GM21381 (cell line): Measurements from ENCODE around the gene RALGAPA1.
"Not testable (repeated sequence)": the region's sequence is repeated elsewhere in the genome, so short reads cannot be mapped to it uniquely, and the experiment has no call there.

Experiments
- ATAC-seq: cut with Tn5 transposase; IDR thresholded peaks from one replicate; pipeline ENCODE4 v1.9.1; 2021; ENCODE audit warnings: mild to moderate bottlenecking, moderate library complexity; ENCODE audit not compliant: unreplicated experiment

RALGAPA1 gene

DNA sequence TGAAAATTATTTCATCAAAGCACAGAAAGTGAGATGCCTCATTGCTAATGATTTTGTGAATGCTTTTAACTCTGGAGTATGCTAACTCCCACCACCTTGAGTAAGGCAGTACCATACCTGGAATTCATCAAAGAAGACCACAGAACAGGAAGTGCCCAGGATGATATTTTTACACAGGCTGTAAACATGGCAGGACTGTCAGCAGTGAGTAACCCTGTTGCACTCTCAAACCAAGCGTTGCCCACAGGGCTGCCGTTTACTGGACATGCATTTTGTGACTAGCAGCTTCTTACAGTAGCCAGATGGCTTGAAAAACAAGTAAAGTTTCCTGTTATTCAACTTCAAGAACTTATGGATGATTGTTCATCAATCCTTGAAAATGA, 42.4 kb downstream of the RALGAPA1 start:
- no peak for ATAC-seq

DNA sequence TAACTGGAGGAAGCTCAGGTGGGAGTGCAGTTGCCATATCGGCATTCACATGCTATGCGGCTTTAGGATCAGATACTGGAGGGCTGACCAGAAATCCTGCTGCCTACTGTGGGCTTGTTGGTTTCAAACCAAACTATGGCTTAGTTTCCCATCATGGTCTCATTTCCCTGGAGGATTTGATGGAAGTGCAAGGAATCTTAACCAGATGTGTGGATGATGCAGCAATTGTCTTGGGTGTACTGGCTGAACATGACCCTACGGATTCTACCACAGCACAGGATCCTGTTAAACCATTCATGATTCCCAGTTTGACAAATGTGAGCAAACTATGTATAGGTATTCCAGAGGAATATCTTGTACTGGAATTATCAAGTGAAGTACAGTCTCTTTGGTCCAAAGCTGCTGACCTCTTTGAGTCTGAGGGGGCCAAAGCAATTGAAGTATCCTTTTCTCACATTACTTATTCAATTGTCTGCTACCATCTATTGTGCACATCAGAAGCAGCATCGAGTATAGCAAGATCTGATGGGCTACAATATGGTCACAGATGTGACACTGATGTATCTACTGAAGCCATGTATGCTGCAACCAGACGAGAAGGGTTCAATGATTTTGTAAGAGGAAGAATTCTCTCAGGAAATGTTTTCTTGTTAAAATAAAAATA, 42.9 kb downstream of the RALGAPA1 start:
- no peak for ATAC-seq

DNA sequence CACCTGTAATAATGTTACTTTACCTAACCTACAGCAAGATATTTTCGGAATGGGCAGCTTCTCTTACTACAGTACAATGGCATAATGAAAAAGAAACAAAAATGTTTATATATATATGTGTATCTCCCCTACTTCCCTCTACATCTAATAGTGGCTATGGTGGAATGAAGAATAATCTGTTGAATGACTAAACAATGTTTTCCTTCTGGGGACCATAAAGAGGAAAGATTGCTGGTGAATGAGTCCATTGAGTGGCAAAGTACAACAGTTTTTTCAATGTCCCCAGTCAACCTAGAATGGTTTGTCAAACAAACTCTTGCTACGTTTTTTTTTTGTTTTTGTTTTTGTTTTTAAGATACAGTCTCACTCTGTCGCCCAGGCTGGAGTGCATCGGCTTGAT, 47.2 kb downstream of the RALGAPA1 start:
- no peak for ATAC-seq

DNA sequence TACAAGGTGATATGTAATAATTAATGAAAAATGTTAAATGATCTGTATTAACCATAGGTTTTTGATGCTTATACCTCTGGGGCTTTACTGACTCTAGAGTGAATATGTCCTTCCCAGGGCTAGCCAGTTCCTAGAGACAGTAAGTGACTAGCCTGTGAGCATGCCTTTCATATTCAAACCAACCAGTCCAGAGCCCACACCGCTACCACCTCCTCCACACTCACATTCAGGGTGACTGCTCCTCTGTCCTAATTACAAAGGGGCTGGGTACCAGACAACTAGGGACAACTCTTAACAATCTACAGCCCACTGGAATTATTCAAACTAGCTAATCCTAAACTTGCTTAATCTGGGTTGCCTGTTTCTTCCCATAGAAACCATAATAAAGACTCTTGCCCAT, 49.0 kb downstream of the RALGAPA1 start:
- no peak for ATAC-seq

DNA sequence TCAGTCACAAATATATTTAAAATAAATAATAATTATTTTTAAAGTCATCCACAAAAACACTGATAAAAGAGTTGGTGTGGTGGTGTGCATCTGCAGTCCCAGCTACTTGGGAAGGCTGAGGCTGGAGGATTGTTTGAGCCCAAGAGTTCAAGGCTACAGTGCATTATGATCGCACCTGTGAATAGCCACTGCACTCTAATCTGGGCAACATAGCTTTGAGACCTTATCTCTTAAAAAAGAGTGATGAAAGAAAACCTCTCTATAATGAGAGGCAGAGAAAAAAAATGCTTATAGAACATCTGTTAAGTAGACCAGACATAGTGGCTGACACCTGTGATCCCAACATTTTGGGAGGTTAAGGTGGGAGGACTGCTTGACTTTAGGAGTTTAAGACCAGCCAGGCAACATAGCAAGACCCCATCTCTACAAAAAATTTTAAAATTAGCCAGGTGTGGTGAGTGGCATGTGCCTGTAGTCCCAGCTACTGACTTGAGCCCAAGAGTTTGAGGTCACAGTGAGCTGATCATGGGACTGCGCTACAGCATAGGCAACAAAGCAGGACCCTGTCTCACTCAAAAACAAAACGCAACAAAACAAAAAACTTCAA, 50.5 kb downstream of the RALGAPA1 start:
- ATAC-seq, result no peak

DNA sequence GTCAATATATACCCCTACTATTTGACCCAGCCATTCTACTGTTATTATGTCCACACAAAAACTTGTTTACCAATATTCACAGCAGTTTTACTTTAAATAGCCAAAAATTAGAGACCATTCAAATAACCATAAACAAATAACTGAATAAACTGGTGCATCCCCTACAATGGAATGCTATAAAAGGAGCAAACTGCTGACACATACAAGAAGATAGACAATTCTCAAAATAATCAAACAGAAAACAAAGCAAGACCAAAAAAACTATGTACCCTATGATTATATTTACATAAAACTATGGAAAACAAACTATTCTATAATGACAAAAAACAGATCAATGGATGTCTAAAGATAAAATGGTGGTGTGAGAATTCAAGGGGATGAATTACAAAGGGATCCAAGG, 54.4 kb downstream of the RALGAPA1 start:
- ATAC-seq, result no peak

DNA sequence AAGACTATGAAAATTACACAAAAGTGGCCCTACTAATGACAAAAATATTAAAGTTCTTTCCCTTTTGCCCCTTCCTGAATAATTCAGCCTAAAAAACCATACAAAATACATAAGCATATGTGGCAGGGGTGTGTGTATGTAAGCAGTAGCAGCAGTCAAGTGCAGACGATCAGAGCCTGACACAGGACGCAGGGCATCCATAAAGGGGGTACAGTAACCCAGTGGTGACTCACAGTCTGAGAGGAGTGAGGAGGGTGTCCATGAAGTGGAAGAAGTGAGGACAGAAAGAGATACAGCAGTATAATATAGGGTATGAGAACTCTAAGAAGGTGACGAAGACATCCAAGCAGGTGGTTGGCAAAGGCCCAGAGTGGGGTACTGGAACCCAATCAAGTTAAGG, 56.7 kb downstream of the RALGAPA1 start:
- no peak for ATAC-seq

DNA sequence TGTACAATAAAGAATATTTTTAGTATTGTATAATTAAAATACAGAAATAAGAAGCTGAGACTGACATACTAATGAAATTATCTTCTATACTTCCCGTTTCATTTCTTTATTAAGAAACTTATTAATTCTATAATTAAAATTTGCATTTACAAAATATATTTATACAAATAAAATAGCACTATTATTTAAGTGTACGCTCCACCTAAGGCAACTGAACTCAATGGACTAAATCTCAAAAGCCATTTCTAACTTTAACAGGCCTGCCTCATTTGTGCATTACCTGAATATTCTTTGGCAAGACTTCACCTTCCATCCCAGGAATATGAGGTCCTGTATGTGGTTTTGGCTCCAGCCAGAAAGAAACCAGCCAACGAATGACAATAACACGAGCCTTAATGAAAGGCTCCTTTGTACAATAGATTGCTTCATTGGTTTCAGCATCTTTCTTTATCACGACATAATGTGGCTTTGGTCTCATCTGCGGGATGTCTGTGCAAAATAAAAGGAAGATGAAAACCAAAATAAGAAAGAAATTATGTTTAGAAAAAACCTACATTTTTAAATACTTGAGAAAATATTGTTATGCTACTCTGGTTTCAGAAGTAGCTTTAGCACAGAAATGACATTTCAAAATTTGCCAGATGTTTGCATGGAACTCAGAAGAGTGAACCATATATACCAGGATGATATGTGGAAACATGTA, 58.7 kb downstream of the RALGAPA1 start:
- ATAC-seq, result no peak

DNA sequence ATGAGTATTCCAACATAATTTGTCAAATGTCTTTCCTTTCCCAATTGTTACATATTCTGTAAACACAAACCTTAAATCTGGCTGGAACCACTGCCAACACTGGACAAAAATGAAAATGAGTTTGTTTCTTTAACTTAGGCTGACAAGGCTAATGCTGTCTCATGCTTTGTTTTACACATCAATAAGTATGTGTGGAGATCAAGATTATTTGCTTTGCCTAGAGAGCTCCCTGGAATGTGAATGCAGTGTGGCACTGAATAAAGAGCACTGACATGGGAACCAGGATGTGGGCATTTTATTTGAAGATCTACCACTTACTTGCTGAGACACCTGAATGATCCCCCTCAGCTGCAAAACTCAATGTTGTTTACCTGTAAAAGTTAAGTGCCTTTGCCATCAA, 61.7 kb downstream of the RALGAPA1 start:
- no peak for ATAC-seq

DNA sequence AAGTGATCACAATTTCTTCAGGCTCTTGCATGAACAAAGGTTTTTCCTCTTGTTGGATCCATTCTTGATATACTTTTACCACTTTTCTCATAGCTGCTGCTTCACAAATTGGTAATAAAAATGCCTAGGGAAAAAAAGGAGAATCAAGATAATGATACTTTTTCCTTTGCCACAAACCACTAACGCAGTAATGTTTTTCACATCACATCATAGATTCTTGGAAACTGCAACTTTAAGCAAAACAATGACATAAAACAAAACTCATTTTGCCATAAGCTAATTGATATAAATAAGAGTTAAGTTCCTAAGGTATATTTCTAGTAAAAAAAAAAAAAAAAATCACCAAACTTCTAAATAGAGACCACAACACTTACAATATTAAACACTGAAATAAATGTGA, 66.7 kb downstream of the RALGAPA1 start:
- ATAC-seq, result no peak

DNA sequence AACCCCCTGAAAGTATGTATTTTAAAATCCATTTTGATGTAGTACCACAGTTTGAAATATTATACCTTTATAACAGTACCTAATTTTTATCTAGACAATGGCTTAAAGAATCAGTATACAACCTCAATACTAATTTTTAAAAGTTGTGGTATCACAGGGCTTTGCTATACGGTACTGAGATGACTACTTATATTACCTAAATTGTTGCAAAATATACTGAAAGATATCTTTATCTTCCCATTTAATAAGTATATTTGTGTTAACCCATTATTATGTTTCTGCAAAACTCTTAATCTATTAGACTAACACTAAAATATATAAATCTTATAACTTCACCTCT, 67.1 kb downstream of the RALGAPA1 start:
- ATAC-seq, result no peak

DNA sequence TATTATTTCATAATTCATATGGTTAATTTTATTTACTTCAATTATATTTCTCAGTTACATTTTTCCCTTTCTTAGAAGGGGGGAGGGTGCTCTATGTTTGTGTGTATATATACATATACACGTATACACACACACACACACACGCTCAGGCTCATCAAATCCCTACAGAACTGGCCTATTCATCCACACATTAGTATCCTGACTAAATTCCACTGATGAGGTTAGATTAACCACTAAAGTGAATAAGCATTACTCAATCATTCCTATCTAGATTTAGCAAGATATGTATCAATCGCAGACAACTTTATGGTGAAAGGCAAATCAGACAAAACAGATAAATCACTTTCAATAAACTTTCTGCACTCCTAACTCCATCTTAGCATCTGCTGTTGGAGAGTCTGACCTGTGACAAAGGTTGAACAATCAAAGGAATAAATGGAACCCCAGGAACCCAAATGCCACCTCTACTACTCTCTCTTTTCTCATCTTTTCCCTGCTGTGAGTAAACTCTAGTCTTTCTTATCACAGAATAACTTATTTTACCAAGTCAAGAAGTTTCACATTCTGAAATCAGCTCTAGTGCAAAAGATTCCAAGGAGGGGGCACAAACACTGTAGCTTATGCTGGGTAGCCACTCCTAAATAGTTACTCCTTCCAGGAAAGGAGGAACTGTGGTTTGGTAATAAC, 67.6 kb downstream of the RALGAPA1 start:
- ATAC-seq, result no peak

DNA sequence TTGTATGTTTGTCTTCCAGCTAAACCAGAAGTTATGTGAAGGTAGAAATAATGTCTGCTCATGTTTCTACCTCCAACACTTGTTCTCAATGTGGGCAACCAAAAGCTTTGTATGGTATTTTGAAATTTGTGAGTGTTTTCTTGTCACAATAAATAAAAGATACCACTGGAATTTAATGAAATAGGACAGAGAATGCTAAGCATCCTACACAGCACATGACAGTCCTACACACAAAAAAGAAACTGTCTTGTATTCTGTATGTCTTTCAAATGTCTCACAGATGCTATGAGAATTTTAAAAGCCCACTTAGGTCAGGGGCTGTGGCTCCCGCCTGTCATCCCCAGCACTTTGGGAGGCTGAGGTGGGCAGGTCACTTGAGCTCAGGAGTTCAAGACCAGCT, 68.9 kb downstream of the RALGAPA1 start:
- no peak for ATAC-seq

DNA sequence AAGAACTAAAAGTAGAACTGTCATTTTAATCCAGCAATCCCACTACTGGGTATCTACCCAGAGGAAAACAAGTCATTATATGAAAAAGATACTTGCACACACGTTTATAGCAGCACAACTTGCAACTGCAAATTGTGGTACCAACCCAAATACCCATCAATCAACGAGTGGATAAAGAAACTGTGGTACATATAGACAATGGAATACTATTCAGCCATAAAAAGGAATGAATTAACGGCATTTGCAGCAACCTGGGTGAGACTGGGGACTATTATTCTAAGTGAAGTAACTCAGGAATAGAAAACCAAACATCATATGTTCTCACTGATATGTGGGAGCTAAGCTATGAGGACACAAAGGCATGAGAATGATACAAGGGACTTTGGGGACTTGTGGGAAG, 73.9 kb downstream of the RALGAPA1 start:
- not testable (repeated sequence) for ATAC-seq

DNA sequence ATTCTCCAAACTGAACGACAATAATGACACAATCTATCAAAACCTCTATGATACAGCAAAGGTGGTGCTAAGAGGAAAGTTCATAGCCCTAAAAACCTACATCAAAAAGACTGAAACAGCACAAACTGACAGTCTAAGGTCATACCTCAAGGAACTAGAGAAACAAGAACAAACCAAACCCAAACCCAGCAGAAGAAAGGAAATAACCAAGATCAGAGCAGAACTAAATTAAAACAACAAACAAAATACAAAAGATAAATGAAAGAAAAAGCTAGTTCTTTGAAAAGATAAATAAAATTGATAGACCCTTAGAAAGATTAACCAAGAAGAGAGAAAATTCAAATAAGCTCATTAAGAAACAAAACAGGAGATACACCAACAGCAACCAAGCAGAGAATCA, 75.6 kb downstream of the RALGAPA1 start:
- not testable (repeated sequence) for ATAC-seq

DNA sequence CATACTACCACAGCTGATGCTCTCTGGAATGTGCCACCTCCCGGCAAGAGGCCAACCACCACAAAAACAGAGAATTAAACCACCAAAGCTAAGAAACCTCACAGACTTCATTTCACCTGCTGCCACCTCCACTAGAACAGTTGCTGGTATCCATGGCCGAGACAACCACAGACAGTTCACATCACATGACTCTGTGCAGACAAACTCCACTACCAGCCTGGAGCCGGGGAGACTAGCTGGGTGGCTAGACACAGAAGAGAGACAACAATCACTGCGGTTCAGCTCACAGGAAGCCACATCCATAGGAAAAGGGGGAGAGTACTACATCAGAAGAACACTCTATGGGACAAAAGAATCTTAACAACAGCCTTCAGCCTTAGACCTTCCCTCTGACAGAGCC, 78.2 kb downstream of the RALGAPA1 start:
- ATAC-seq, result no peak

DNA sequence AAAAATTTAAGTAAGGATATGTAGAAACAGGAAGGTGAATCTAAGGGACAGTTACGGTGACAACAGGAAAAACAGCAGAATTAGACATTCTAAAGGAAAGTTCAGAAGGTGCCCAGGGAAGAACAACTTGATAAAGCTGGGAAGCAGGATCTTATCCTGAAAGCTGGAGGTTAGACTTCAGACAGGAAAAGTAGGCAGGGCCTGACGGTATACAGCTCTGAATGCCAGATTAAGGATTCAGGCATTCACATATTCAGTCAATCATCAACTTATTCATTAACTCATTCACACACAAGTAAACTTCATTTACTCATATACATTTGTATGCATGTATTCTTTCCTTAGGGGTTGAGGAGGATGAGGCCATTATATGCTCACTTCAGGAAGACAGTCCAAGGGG, 81.3 kb downstream of the RALGAPA1 start:
- no peak for ATAC-seq

DNA sequence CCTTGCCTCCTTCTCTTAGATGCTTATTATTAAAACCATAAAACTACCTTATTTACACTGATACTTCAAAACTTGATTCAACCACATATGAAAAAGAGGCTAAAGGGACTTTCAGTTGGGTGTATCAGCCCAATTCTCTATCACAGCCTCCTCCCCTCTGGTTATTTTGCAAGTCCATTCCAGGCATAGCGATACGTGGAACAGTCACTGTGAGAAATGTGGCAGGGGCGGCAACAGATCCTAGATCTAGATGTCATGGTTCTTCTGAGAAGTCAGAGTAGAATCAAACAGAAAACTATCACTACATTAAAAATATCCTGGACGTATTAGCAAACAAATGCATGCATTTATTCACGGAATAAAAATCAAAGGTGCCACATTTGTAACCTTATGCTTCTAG, 83.2 kb downstream of the RALGAPA1 start:
- ATAC-seq, result no peak

DNA sequence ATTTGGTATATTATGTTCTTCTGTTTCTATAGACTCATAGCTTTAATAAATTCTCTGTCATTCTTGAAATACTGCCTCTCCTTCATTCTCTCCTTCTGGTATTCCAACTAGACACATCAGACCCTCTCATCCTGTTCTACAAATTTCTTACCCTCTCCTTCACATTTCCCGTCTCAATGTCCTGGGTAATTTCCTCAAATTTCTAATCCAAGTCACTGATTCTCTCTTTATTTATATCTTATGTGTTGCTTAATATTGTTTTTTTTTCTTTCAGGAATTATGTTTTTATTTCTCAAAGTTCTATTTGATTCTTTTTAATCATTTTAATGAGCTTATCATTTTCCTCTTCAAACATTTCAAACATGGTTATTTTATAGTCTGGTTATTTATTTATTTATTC, 94.0 kb downstream of the RALGAPA1 start:
- no peak for ATAC-seq

DNA sequence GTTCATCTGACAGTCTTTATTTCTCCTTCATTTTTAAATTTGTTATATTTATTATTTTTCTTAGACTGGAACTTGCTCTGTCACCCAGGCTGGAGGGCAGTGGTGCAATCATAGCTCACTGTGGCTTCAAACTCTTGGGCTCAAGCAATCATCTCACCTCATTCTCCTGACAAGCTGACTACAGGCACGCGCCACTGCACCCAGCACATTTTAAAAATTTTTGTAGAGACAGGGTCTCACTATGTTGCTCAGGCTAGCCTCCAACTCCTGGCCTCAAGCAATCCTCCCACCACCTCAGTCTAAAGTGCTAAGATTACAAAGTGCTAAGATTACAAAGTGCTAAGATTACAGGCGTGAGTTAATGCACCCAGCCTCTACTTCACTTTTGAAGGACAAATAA, 96.6 kb downstream of the RALGAPA1 start:
- ATAC-seq, result no peak

DNA sequence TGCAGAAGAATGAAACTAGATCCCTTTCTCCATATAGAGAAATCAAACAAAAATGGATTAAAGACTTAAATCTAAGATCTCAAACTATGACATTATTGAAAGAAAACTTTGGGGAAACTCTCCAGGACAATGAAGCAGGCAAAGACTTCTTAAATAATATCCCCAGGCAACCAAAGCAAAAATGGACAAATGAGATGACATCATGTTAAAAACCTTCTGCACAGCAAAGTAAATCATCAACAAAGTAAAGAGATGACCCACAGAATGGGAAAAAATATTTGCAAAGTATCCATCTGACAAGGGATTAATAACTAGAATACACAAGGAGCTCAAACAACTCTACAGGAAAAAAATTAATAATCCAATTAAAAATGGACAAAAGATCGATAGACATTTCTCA, 101.0 kb downstream of the RALGAPA1 start:
- no peak for ATAC-seq

DNA sequence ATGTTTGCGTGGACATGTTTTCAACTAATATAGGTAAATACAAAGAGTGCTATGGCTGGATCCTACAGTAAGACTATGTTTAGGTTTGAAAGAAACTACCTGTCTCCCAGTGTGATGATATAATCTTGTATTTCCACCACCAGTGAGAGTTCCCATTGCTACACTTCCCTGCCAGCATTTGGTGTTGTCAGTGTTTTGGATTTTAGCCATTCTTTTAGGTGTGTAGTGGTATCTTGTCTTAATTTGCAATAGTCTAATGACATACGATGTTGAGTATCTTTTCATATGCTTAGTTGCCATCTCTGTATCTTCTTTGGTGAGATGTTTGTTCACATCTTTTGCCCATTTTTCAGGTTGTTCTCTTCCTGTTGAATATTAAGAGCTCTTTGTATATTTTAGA, 103.5 kb downstream of the RALGAPA1 start:
- ATAC-seq, result no peak
